Stimulated activated naive B cell treated with anti-CD40 and anti-IgM and Interleukin-4, amounts not matched to agents 10 μg/mL and 1 μg/mL and 100 μg/mL, for 72 hours (primary cell): ENCODE measurements around the gene CD48.
"Not testable (repeated sequence)": the region's sequence is repeated elsewhere in the genome, so short reads cannot be mapped to it uniquely, and the experiment has no call there.

Experiments used
- ATAC-seq, 2 donors: fragments of 150-1000 bp; cut with Tn5 transposase; replicated peaks; 2 replicates each; pipeline ENCODE4 v1.10.0; 2021; ENCODE audit warnings: moderate library complexity in 1 of 2
- DNase-seq: peaks from one replicate; pipeline ENCODE4 v3.0.0; 2021
- H3K27ac Mint-ChIP-seq: one replicate; pipeline ENCODE4 v1.8.0; 2022; ENCODE audit warnings: mild to moderate bottlenecking, mixed read lengths
- H3K27me3 Mint-ChIP-seq, 2 donors: one replicate each; pipeline ENCODE4 v1.8.0; 2022; ENCODE audit warnings: mixed read lengths in 2 of 2
- H3K36me3 Mint-ChIP-seq, 2 donors: one replicate each; pipeline ENCODE4 v1.8.0; 2022; ENCODE audit warnings: mixed read lengths in 2 of 2, mild to moderate bottlenecking in 1 of 2
- H3K4me1 Mint-ChIP-seq, 2 donors: one replicate each; pipeline ENCODE4 v1.8.0; 2022; ENCODE audit warnings: mixed read lengths in 2 of 2, mild to moderate bottlenecking in 1 of 2
- H3K4me3 Mint-ChIP-seq, 2 donors: one replicate each; pipeline ENCODE4 v1.8.0; 2022; ENCODE audit warnings: mild to moderate bottlenecking in 2 of 2, mixed read lengths in 2 of 2, moderate library complexity in 1 of 2
- H3K9me3 Mint-ChIP-seq, 2 donors: one replicate each; pipeline ENCODE4 v1.8.0; 2022; ENCODE audit warnings: mixed read lengths in 2 of 2, mild to moderate bottlenecking in 1 of 2

Gene CD48

DNA sequence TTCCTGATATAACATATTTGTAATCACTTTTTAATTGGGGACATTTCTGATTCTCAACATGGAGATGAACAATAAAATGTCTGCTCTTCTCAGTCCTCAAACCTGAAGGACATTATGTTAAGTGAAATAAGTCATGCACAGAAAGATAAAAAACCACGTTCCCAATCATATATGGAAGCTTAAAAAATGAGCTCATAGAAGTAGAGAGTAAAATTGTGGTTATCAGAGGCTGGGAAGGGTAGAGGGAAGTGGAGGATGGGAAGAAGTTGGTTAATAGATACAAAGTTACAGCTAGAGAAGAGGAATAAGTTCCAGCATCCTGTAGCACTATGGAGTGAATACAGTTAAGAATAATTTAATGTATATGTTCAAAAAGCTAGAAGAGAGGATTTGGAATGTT is 1.5 kb upstream of the CD48 start:
- no peaks in the 10 kb centered on the region for H3K9me3 Mint-ChIP-seq
- H3K4me3 Mint-ChIP-seq: no peak overlapping the region
- no peaks in the 10 kb centered on the region for H3K27me3 Mint-ChIP-seq
- DNase-seq (no peak), ATAC-seq (no peak)
- H3K27ac Mint-ChIP-seq: peak overlapping the region; percentile 67
- H3K36me3 Mint-ChIP-seq: peaks cover 3 to 7% of the 10 kb centered on the region in 2 donors
- peaks cover 4 to 25% of the 10 kb centered on the region in 2 donors for H3K4me1 Mint-ChIP-seq

DNA sequence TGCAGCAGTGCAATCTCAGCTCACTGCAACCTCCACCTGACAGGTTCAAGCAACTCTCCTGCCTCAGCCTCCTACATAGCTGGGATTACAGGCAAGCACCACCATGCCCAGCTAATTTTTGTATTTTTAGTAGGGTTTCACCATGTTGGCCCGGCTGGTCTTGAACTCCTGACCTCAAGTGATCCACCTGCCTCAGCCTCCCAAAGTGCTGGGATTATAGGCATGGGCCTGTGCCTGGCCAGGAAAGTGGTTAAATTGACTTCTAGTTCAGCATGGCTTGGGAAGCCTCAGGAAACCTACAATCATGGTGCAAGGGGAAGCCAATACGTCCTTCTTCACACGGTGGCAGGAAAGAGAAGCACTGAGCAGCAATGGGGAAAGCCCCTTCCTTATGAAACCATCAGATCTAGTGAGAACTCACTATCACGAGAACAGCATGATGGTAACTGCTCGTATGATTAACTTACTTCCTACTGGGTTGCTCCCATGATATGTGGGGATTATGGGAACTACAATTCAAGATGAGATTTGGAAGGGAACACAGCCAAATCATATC is 981 bp upstream of the CD48 start:
- H3K27me3 Mint-ChIP-seq, H3K4me3 Mint-ChIP-seq, H3K36me3 Mint-ChIP-seq, H3K9me3 Mint-ChIP-seq: not testable (repeated sequence)
- ATAC-seq: peak; percentile 71 to 72
- Mint-ChIP-seq H3K27ac (peak overlapping the region; percentile 67), H3K4me1 (peaks cover 4 to 22% of the 10 kb centered on the region in 2 donors)
- peak; percentile 25 for DNase-seq

DNA sequence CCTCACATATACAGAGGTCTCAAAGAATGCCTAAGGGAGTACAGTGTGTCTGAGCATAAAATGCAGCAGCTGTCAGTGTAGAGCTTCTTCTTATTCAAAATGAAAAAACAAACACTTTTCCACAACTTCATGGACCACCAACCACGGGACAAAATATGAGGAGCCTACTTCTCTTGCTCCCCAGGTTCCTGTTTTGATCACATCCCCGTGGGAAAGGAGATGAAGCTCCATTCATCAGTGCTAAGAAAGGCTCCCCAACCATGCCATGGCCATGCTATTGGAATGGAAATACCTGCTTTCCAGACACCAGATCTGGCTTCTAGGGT is 383 bp downstream of the CD48 start:
- Mint-ChIP-seq H3K9me3 (no peaks in the 10 kb centered on the region), H3K27me3 (no peaks in the 10 kb centered on the region), H3K36me3 (peaks cover 3 to 11% of the 10 kb centered on the region in 2 donors), H3K4me1 (peaks cover 4 to 20% of the 10 kb centered on the region in 2 donors), H3K4me3 (no peak overlapping the region), H3K27ac (peak overlapping the region; percentile 67)
- no peak for ATAC-seq
- DNase-seq: no peak

DNA sequence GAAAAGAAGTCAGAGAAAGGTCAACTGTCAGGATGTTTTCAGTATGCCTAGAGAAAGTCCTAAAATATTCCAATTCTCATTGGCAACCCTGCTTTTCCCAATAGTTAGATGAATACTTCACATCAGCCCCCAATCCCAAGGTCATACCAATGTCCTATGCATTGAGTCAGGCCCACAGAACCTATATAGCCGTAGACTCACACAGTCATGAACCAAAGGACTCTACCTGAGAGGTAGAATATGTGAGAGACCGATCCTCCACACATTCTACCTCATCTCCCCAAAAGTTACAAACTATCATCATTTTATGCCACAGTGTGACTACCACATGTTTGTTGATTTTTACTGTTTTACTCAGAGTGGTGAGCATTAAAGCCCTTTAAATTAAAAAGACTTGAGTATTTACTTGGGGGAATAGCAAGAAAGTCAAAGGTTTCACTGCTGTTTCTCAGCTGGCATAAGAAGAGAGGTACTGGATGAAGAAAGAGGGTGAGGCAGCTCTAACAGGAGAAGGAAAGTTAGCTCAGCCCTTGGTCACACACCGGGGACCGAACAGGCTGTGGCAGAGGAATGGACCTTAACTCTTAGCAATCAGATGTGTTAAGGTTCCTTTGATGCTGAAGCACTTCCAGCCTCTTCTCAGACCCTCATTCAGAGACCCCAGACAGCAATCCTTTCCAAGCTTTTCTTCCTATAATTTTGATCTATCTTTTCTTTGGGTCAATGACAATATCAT is 937 bp downstream of the CD48 start:
- H3K9me3 Mint-ChIP-seq: no peaks in the 10 kb centered on the region
- H3K27me3 Mint-ChIP-seq: no peaks in the 10 kb centered on the region
- no peak overlapping the region for H3K4me3 Mint-ChIP-seq
- H3K36me3 Mint-ChIP-seq: peaks cover 5 to 14% of the 10 kb centered on the region in 2 donors
- no peak for ATAC-seq
- peak overlapping the region; percentile 67 for H3K27ac Mint-ChIP-seq
- peaks cover 6 to 23% of the 10 kb centered on the region in 2 donors for H3K4me1 Mint-ChIP-seq
- no peak for DNase-seq

DNA sequence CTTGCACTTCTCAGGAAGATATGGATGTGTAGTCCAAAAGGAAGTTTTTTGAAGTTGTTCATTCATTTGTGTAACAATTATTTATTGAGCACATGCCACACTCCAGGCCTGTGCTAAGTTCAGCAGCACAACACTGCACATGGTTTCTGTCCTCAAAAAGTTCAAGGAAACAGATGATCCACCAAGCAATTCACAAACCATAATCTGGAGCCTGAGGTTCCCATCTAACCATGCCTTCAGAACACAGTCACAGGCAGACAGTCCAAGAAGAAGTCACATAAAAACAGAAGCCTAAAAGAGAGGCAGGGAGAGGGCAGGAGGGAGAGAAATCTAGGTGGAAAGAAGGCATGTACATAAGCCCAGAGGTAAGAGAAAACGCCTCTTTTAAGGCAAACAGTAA is 1.9 kb downstream of the CD48 start:
- no peaks in the 10 kb centered on the region for H3K27me3 Mint-ChIP-seq
- no peaks in the 10 kb centered on the region for H3K9me3 Mint-ChIP-seq
- ATAC-seq (no peak), DNase-seq (no peak)
- no peak overlapping the region for H3K27ac Mint-ChIP-seq
- H3K4me3 Mint-ChIP-seq: no peak overlapping the region
- H3K36me3 Mint-ChIP-seq: peaks cover 13 to 23% of the 10 kb centered on the region in 2 donors
- peaks cover 16 to 33% of the 10 kb centered on the region in 2 donors for H3K4me1 Mint-ChIP-seq

DNA sequence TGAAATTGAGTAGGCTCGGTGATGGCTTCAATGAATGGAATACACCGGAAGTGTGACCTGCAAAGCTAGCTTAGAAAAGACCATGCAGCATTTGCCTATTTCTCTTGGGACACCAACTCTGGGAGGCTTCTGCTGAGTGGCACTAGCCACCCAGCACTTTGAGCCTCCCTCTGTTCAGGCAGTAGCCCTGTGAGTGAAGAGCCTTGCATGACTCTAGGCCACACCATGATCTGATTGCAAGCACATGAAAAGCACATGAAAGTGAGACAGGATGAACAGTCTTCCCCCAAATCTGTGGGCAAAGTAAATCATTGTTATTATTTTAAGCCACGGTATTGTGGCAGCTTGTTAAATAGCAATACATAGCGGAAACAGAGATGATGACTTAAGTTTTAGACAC is 2.8 kb downstream of the CD48 start:
- no peaks in the 10 kb centered on the region for H3K9me3 Mint-ChIP-seq
- peaks cover 23 to 42% of the 10 kb centered on the region in 2 donors for H3K4me1 Mint-ChIP-seq
- peaks cover 20 to 31% of the 10 kb centered on the region in 2 donors for H3K36me3 Mint-ChIP-seq
- H3K27me3 Mint-ChIP-seq: no peaks in the 10 kb centered on the region
- DNase-seq (no peak), ATAC-seq (peak in 1 of 2 donors; percentile 14)
- H3K4me3 Mint-ChIP-seq: no peak overlapping the region
- H3K27ac Mint-ChIP-seq: no peak overlapping the region

DNA sequence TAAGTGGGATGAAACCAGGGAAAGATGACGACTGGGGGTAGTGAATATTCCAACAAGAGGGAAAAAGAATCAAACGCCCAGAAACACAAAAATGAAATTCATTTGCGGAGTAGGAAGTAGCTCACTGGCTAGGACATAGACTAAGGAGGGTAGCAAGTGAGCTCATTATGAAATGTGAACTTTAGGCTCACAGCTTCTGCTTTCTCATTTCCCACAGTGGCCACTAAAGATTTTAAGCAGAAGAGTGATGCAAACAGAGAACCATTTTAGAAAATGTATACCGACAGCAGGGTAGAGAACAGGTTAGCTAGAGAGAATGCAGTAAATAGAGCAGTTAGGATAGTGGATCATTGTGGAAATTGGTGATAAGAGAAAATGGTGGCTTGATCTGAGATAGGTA is 3.5 kb downstream of the CD48 start:
- peak; percentile 56 to 60 for ATAC-seq
- Mint-ChIP-seq H3K4me1 (peaks cover 28 to 46% of the 10 kb centered on the region in 2 donors), H3K4me3 (no peak overlapping the region)

DNA sequence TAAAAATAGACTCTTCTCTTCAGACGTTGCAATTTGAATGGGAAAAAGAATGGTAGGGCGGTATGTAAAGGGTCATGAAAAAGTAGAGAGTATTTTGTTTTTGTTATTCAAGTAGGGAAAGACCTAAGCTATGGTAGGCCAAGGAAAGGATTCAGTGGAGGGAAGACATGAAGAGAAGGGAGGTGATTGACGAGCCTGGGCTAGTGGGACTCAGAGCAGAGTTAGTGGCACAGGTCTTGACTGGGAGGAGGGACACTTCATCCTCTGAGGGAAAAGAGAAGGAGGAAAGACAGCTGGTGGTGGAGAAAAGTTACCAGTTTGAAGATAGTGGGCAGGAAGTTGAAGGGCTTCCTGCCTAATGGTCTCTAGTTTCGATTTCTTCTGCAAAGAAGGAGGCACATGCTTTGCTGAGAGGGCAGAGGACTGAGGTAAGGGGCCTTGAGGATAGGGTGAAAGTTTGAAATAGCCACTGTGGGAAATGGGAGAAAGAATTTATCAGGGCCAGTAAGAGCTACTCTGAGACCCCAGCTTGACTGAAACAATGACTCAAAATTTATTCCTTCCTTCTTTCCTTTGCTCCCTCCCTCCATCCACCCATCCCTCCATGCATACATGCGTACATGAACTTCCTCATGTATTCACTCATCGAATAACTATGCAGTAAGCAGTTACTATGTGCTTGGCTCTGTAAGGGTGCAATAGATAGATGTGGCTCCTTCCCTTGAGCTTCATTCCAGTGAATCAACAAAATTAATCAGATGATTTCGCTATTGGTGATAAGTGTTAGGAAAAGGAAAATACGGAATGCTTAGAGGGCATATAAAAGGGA is 4.2 kb downstream of the CD48 start:
- no peak for DNase-seq
- H3K4me1 Mint-ChIP-seq: peaks cover 29 to 45% of the 10 kb centered on the region in 2 donors
- H3K9me3 Mint-ChIP-seq: no peaks in the 10 kb centered on the region
- H3K27ac Mint-ChIP-seq: no peak overlapping the region
- peaks cover 34 to 44% of the 10 kb centered on the region in 2 donors for H3K36me3 Mint-ChIP-seq
- no peaks in the 10 kb centered on the region for H3K27me3 Mint-ChIP-seq
- H3K4me3 Mint-ChIP-seq: no peak overlapping the region
- ATAC-seq: no peak

More for the DNA sequence above, 3.5 kb downstream of the CD48 start:
- H3K27me3 Mint-ChIP-seq: no peaks in the 10 kb centered on the region
- H3K9me3 Mint-ChIP-seq: no peaks in the 10 kb centered on the region
- peaks cover 27 to 38% of the 10 kb centered on the region in 2 donors for H3K36me3 Mint-ChIP-seq
- no peak for DNase-seq
- no peak overlapping the region for H3K27ac Mint-ChIP-seq

DNA sequence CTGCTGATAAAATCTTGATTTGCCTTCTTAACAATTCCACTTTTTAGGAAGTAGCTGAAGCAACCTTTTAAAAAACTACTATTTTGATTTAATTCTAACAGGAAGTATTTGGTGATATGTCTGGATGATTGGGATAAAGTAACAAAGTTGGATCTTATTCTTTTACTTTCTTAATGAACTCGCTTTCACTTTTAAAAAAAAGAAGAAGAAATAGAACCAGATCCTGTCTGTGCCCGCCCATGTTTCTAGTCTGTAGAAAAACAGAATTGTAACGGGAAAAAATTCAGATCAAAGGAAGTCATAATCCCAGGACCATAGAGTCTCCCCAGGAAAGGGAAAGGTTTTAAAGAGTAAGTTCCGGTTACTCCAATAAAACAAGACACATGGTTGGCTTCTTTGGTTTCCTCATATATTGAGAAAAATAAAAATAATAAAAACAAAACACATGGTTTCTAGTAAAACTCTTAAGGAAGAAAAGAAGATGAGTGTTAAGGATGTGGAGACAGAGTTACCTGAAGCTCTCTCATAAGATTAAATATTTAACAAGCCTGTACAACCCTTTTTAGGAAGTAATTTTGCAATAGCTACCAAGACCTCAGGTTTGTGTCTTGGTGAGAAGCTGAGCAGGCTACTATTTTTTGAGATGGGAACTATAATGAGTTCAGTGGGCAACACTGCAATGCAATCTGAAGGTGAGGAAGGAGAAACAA is 4.9 kb downstream of the CD48 start:
- Mint-ChIP-seq H3K27me3 (no peaks in the 10 kb centered on the region), H3K9me3 (no peaks in the 10 kb centered on the region), H3K4me3 (no peak overlapping the region), H3K36me3 (peaks cover 40 to 52% of the 10 kb centered on the region in 2 donors), H3K27ac (no peak overlapping the region), H3K4me1 (peaks cover 34 to 46% of the 10 kb centered on the region in 2 donors)
- no peak for ATAC-seq
- DNase-seq: no peak

DNA sequence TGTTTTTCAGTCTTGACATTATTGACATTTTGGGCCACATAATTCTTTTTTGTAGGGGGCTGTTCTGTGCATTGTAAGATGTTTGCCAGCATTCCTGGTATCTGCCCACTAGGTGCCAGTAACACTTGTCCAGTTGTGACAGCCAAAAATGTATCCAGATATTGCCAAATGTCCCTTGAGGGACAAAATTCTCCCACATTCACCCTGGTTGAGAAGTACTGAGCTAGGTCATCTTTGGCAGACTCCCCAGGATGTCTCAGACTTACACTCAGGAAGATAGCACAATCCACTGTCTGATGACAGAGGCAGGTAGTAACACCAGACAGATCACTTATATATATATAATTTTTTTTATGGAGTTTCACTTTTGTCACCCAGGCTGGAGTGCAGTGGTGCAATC is 5.9 kb downstream of the CD48 start:
- H3K4me3 Mint-ChIP-seq: peak overlapping the region; percentile 39 to 62
- H3K27me3 Mint-ChIP-seq: no peaks in the 10 kb centered on the region
- H3K27ac Mint-ChIP-seq: peak overlapping the region; percentile 74
- H3K9me3 Mint-ChIP-seq: no peaks in the 10 kb centered on the region
- H3K36me3 Mint-ChIP-seq: peaks cover 38 to 56% of the 10 kb centered on the region in 2 donors
- peaks cover 37 to 52% of the 10 kb centered on the region in 2 donors for H3K4me1 Mint-ChIP-seq
- DNase-seq (no peak), ATAC-seq (no peak)

DNA sequence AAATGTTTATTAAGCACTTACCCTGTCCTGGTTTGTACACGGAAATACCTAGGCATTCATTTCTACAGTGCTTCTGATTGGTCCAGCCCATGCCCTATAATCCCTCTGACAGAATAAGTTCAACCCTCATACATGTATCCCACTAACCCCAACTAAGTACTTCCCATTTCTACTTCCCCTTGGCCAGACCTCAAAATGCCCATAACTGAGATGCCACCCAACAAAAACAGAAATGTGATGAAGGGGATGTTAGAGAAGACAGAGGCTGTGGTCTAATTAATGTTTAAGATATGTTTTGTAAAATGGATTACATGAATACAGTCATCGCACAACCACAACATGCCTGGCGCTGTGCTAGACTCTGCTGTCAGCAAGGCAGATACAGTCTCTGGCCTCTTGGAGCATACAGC is 6.4 kb downstream of the CD48 start:
- H3K4me3 Mint-ChIP-seq: peak overlapping the region; percentile 39 to 62
- not testable (repeated sequence) for DNase-seq, H3K27me3 Mint-ChIP-seq, H3K9me3 Mint-ChIP-seq
- ATAC-seq: peak; percentile 58 to 59
- H3K36me3 Mint-ChIP-seq: peaks cover 38 to 53% of the 10 kb centered on the region in 2 donors
- H3K4me1 Mint-ChIP-seq: peaks cover 35 to 50% of the 10 kb centered on the region in 2 donors
- peak overlapping the region; percentile 72 for H3K27ac Mint-ChIP-seq

DNA sequence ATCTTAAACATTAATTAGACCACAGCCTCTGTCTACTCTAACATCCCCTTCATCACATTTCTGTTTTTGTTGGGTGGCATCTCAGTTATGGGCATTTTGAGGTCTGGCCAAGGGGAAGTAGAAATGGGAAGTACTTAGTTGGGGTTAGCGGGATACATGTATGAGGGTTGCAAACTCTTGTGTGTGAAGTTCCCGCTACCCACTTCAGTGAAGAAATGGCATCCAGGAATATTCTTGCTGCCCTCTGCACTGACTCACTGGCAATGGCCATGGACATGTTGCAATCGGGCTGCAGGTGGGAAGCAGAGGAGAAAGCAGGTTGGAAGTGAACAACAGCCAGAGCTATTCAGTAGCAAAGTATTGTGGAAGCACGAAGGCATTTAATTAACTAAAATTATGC is 7.4 kb downstream of the CD48 start:
- Mint-ChIP-seq H3K27ac (peak overlapping the region; percentile 68), H3K36me3 (peaks cover 38 to 54% of the 10 kb centered on the region in 2 donors), H3K4me3 (peak overlapping the region; percentile 68 to 79), H3K9me3 (no peaks in the 10 kb centered on the region), H3K27me3 (no peaks in the 10 kb centered on the region), H3K4me1 (peaks cover 38 to 54% of the 10 kb centered on the region in 2 donors)
- DNase-seq (peak; percentile 29), ATAC-seq (peak; percentile 61)

DNA sequence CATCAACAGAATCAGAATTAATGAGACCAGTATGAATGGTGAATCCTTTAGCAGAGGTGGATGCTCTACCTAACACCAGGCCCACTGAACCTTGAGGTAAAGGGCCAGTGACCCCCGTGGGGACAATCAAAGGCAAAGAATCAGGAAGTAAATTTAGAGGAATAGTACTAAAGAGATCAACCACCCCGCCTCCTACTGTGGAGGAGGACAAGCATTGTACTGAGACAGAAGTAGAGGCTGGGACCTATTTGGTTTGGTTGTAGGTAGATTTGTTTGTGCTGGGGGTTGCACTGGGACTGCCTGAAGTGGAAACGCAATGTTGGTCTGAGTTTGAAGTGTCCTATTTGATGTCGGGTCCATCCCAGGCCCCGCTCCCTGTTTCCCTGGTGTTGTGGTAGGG is 9.5 kb downstream of the CD48 start:
- Mint-ChIP-seq H3K4me1 (peaks cover 42 to 59% of the 10 kb centered on the region in 2 donors), H3K36me3 (peaks cover 40 to 64% of the 10 kb centered on the region in 2 donors), H3K4me3 (peak overlapping the region; percentile 36 to 54), H3K27ac (peak overlapping the region; percentile 80), H3K9me3 (no peaks in the 10 kb centered on the region), H3K27me3 (no peaks in the 10 kb centered on the region)
- ATAC-seq: no peak
- DNase-seq: no peak

DNA sequence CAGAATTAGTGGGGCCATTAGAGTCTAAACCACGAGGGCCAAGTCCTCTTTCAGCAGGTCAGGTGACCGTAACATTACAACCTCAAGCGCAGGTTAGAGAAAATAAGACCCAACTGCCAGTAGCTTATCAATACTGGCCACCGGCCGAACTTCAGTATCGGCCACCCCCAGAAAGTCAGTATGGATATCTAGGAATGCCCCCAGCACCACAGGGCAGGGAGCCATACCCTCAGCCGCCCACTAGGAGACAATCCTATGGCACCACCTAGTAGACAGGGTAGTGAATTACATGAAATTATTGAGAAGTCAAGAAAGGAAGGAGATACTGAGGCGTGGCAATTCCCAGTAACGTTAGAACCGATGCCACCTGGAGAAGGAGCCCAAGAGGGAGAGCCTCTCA is 19.2 kb downstream of the CD48 start:
- not testable (repeated sequence) for ATAC-seq, DNase-seq, H3K4me3 Mint-ChIP-seq, H3K27me3 Mint-ChIP-seq, H3K9me3 Mint-ChIP-seq
- H3K27ac Mint-ChIP-seq: peak overlapping the region; percentile 79
- peaks cover 33 to 52% of the 10 kb centered on the region in 2 donors for H3K36me3 Mint-ChIP-seq
- H3K4me1 Mint-ChIP-seq: peaks cover 26 to 59% of the 10 kb centered on the region in 2 donors
